Epithelial cell of esophagus (primary cell): ENCODE data around the gene CACNA1G.

Experiments used
- DNase-seq: peaks from one replicate; pipeline ENCODE4 v3.0.0; 2010; ENCODE audit warnings: low read depth
- H3K4me3 ChIP-seq: 2 replicates; pipeline ENCODE4 v1.5.1; 2011; ENCODE audit warnings: mild to moderate bottlenecking, low read length, control low read depth
- TF ChIP-seq, protein P1 (sequence below): IDR thresholded peaks from 2 replicates; pipeline ENCODE4 v1.5.1; 2011; ENCODE audit warnings: low read depth, mild to moderate bottlenecking, low read length, control low read depth, inconsistent platforms; ENCODE audit not compliant: insufficient read depth; ENCODE audit errors: missing control alignments

The CACNA1G gene

DNA sequence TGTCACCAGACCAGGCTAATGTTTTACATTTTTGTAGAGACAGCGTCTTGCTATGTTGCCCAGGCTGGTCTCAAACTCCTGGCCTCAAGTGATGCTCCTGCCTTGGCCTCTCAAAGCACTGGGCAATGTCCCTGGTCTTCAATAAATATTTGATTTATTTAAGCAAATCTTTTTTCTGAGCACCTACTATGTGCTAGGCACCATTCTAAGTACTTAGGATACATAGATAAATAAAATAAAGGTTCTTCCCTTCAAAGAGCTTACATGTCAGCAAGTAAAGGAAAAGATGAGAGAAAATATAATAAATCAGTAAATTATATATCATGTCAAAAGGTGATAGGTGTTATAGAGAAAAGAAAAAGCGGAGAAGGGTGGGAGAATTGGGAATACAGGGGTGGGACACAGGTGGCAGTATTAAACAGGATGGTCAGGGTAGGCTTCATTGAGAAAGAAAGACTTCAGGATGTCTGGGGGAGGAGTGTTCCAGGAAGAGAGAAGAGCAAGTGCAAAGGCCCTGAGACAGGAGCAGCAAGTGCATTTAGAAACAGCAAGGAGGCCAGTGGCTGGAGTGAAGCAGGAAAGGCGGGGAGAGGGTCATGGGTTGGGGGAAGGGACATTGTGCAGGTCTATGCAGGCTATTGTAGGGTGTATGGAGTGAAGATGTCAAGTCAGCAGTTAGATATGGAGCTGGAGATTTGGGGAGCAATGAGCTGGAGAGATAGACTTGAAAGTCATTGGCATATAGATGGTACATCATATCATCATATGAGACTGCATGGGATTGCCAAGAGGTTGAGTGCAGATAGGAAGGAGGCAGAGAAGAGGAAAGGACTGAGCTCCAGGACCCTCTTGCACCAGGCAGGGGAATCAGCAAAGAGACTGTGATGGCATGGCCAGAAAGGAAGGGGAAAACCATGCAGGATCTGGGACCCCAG is 85.5 kb downstream of the CACNA1G start:
- no peak overlapping the region for H3K4me3 ChIP-seq
- TF ChIP-seq, protein P1, sequence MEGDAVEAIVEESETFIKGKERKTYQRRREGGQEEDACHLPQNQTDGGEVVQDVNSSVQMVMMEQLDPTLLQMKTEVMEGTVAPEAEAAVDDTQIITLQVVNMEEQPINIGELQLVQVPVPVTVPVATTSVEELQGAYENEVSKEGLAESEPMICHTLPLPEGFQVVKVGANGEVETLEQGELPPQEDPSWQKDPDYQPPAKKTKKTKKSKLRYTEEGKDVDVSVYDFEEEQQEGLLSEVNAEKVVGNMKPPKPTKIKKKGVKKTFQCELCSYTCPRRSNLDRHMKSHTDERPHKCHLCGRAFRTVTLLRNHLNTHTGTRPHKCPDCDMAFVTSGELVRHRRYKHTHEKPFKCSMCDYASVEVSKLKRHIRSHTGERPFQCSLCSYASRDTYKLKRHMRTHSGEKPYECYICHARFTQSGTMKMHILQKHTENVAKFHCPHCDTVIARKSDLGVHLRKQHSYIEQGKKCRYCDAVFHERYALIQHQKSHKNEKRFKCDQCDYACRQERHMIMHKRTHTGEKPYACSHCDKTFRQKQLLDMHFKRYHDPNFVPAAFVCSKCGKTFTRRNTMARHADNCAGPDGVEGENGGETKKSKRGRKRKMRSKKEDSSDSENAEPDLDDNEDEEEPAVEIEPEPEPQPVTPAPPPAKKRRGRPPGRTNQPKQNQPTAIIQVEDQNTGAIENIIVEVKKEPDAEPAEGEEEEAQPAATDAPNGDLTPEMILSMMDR = no peak
- no peak for DNase-seq

- no peak for DNase-seq
- H3K4me3 ChIP-seq = no peak overlapping the region
- TF ChIP-seq, protein P1 = no peak
Measured at GRCh38 chr17:50647187-50647586, 86.7 kb downstream of the CACNA1G start.

- DNase-seq = peak; percentile 30
- no peak overlapping the region for H3K4me3 ChIP-seq
- TF ChIP-seq, protein P1 = no peak
Measured at GRCh38 chr17:50649042-50649908, 88.8 kb downstream of the CACNA1G start.

GRCh38 chr17:50651661-50652060 is 91.1 kb downstream of the CACNA1G start:
- TF ChIP-seq, protein P1 = no peak
- no peak overlapping the region for H3K4me3 ChIP-seq
- no peak for DNase-seq

DNA sequence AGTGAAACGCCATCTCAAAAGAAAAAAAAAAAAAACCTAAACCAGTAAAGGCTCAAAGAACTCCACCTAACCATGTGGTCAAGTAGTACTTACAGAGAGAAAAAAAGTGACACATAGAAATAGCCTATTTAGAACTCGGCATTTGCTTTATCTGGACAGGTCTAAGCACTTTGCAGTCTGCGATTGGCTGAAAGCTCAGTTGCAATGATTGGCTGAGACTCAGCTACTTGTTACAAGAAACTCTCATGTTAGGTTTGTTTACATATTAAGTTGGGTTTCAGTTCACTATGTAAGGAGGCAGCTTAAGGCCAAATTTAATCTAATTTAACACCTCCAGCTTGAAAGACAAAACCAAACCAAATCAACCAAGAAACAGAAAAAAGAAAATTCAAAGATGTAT is 93.2 kb downstream of the CACNA1G start:
- no peak overlapping the region for H3K4me3 ChIP-seq
- no peak for DNase-seq
- TF ChIP-seq, protein P1 = no peak

DNA sequence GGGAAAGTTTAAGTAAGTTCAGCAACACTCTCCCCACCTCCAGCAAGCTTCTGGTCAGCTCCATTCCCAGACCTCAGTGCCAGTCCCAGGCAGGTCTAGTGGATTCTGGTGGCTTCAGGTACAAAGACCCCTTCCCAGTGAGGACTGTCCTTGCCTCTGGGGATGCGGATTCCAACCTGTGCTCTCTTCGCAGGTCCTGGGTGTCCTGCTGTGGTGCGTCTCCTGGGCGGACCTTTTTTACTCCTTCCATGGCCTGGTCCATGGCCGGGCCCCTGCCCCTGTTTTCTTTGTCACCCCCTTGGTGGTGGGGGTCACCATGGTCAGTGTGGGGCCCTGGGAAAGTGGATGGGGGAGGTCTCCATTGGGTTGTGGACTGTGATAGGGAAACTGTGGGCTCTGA is 96.0 kb downstream of the CACNA1G start:
- TF ChIP-seq, protein P1 = no peak
- no peak overlapping the region for H3K4me3 ChIP-seq
- no peak for DNase-seq
